ENCODE measurements around the gene CA5B. TPM values are rescaled to one million over a fixed set of nuclear protein-coding genes. Genes with fewer than 3 reads are reported as not detected.
"Not testable (repeated sequence)": the region's sequence is repeated elsewhere in the genome, so short reads cannot be mapped to it uniquely, and the experiment has no call there.

CA5B gene
- polyA plus RNA-seq, 2 of the 4 experiments (the other 2 are of a cell fraction), result 5.2 to 12.5 TPM

GRCh38 chrX:15829217-15829616 lies 91.1 kb downstream of the CA5B start:
- POLR2A ChIA-PET, result no interaction called here
- CTCF ChIA-PET, result interaction anchor here (1.9 kb wide), 1 partner anchor 14 kb away, joined by 8 read pairs; no protein-coding TSS in a partner anchor

DNA sequence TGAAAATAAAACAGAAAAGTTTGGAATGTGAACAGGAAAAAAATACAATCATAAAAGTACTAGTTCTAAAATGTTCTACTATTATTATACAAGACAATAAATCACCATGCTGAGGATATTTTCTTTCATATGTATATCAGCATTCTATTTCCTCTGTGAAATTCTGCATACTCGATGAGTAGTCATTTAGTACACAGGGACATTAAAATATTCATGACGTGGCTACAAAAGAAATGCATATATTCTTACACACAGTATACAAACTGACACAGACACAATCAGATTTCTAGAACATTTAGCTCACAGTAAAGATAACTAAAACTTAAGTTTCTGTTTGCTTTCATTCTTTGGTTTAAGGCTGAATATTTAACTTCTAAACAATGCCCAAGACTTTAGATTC lies 93.3 kb downstream of the CA5B start:
- POLR2A ChIA-PET; H3K4me3 ChIP-seq; H3K4me2 ChIP-seq; H3K27ac ChIP-seq; DNase-seq (ENCODE audit: low read depth in 1 of 2, low spot score in 1 of 2); H3K4me1 ChIP-seq; ATAC-seq; H3K9me3 ChIP-seq; CTCF ChIA-PET: not testable (repeated sequence)
- peak; percentile 86 for FAIRE-seq
- WGBS (ENCODE audit: missing lambda C conversion rate), result 82% methylated on average over 2 of the region's 2 CpGs

More at GRCh38 chrX:15829217-15829616, 91.1 kb downstream of the CA5B start:
- FAIRE-seq, result no peak
- Histone ChIP-seq H3K9me3 (no peaks in the 10 kb centered on the region), H3K4me2 (no peak overlapping the region), H3K27ac (no peak overlapping the region), H3K4me3 (no peak overlapping the region), H3K4me1 (no peaks in the 10 kb centered on the region)
- no peak for ATAC-seq
- WGBS (ENCODE audit: missing lambda C conversion rate), result 97% methylated on average over 1 of the region's 1 CpG
- no peak for TF ChIP-seq ESRRA (IDR thresholded peaks at IDR 0.05; ENCODE audit: borderline replicate concordance, low read length)
- TF ChIP-seq, protein P1, sequence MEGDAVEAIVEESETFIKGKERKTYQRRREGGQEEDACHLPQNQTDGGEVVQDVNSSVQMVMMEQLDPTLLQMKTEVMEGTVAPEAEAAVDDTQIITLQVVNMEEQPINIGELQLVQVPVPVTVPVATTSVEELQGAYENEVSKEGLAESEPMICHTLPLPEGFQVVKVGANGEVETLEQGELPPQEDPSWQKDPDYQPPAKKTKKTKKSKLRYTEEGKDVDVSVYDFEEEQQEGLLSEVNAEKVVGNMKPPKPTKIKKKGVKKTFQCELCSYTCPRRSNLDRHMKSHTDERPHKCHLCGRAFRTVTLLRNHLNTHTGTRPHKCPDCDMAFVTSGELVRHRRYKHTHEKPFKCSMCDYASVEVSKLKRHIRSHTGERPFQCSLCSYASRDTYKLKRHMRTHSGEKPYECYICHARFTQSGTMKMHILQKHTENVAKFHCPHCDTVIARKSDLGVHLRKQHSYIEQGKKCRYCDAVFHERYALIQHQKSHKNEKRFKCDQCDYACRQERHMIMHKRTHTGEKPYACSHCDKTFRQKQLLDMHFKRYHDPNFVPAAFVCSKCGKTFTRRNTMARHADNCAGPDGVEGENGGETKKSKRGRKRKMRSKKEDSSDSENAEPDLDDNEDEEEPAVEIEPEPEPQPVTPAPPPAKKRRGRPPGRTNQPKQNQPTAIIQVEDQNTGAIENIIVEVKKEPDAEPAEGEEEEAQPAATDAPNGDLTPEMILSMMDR (IDR thresholded peaks at IDR 0.05), result no peak
- no peak for TF ChIP-seq TFCP2L1 (CRISPR knock-in tag; IDR thresholded peaks at IDR 0.05)
- no peak for DNase-seq (ENCODE audit: low read depth in 1 of 2, low spot score in 1 of 2)

DNA sequence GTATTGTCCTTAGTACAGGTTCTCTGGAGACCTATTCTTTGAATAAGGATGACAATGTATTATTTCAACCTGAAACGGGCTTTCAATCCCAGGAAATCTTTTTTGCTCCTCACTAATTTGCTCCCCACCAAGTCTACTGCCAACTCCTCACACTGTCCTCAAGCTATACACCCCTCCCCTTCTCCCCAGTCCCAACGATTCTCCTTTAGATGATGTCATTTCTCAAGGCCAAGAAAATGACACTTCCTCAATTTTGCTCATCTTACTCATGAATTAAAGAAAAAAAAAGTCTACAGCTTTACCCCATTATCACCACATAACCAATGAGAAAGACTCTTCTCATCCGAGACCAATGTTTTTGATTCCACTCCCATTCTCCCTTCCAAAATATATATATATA lies 96.0 kb downstream of the CA5B start:
- no peaks in the 10 kb centered on the region for H3K9me3 ChIP-seq
- no peaks in the 10 kb centered on the region for H3K4me1 ChIP-seq
- no peak for DNase-seq (ENCODE audit: low read depth in 1 of 2, low spot score in 1 of 2)
- ChIA-PET POLR2A (no interaction called here), CTCF (no interaction called here)
- no peak overlapping the region for H3K27ac ChIP-seq
- no peak for FAIRE-seq
- H3K4me3 ChIP-seq, result no peak overlapping the region
- WGBS (ENCODE audit: missing lambda C conversion rate), result 69% methylated on average over 3 of the region's 3 CpGs
- ATAC-seq, result no peak
- TF ChIP-seq KDM5A (IDR thresholded peaks at IDR 0.05) (no peak), NPAS2 (CRISPR knock-in tag; IDR thresholded peaks at IDR 0.05; ENCODE audit: borderline replicate concordance) (no peak), MYC (IDR thresholded peaks at IDR 0.05; ENCODE audit: borderline replicate concordance, low read length) (no peak), CEBPB (IDR thresholded peaks at IDR 0.05) (no peak), ESRRA (IDR thresholded peaks at IDR 0.05; ENCODE audit: borderline replicate concordance, low read length) (no peak), CBX2 (IDR thresholded peaks at IDR 0.05; ENCODE audit: borderline replicate concordance, low read depth) (no peak), MAZ (IDR thresholded peaks at IDR 0.05; ENCODE audit: borderline replicate concordance, low read depth, low read length) (no peak), RFX5 (IDR thresholded peaks at IDR 0.05) (no peak), POLR2AphosphoS2 (conservative IDR thresholded peaks at IDR 0.05; ENCODE audit: low read length) (no peak), RCOR1 (IDR thresholded peaks at IDR 0.05; ENCODE audit: low read depth, low read length) (no peak), KDM1A (IDR thresholded peaks at IDR 0.05; ENCODE audit: low read depth) (no peak), ZC3H11A (IDR thresholded peaks at IDR 0.05) (no peak), RARB (CRISPR knock-in tag; IDR thresholded peaks at IDR 0.05) (no peak), ZSCAN20 (CRISPR knock-in tag; IDR thresholded peaks at IDR 0.05) (no peak), JUNB (IDR thresholded peaks at IDR 0.05) (no peak), CHD4 (IDR thresholded peaks at IDR 0.05; ENCODE audit: borderline replicate concordance) (no peak), SMC3 (IDR thresholded peaks at IDR 0.05) (no peak), REST (IDR thresholded peaks at IDR 0.05) (no peak)
- TF ChIP-seq, protein P2, sequence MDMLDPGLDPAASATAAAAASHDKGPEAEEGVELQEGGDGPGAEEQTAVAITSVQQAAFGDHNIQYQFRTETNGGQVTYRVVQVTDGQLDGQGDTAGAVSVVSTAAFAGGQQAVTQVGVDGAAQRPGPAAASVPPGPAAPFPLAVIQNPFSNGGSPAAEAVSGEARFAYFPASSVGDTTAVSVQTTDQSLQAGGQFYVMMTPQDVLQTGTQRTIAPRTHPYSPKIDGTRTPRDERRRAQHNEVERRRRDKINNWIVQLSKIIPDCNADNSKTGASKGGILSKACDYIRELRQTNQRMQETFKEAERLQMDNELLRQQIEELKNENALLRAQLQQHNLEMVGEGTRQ (IDR thresholded peaks at IDR 0.05), result no peak
- TF ChIP-seq, protein P3, sequence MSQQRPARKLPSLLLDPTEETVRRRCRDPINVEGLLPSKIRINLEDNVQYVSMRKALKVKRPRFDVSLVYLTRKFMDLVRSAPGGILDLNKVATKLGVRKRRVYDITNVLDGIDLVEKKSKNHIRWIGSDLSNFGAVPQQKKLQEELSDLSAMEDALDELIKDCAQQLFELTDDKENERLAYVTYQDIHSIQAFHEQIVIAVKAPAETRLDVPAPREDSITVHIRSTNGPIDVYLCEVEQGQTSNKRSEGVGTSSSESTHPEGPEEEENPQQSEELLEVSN (IDR thresholded peaks at IDR 0.05; ENCODE audit: borderline replicate concordance, low read depth), result no peak
- no peak overlapping the region for H3K4me2 ChIP-seq

Data from A549 (cell line).